ENCODE data around the gene ZNF276.

- TF ChIP-seq CTCF (IDR thresholded peaks at IDR 0.05) (no peak), POLR2A (IDR thresholded peaks at IDR 0.05) (peak in 1 of 2 donors; percentile 49)
These were observed at the start of gene ZNF276, which contains the start of gene VPS9D1 for GRCh38 chr16:89720813-89721545.

Measured in heart left ventricle (tissue), 13 donors.